GM23248 (cell line): ENCODE data around the gene TSPAN13. TPM values are rescaled to one million over a fixed set of nuclear protein-coding genes. Genes with fewer than 3 reads are reported as not detected.

Experiments used
- DNase-seq: peaks from one replicate; pipeline ENCODE4 v3.0.0-alpha.2; 2015
- H2AFZ ChIP-seq: fragments of 200-600 bp; sonication (generic); 2 replicates; pipeline ENCODE4 v1.6.1; 2016; ENCODE audit warnings: antibody characterized with exemption
- H3F3A ChIP-seq: fragments of 200-600 bp; sonication (generic); 2 replicates; pipeline ENCODE4 v1.6.1; 2016; ENCODE audit warnings: mild to moderate bottlenecking, antibody characterized with exemption, mixed run types; ENCODE audit not compliant: insufficient read depth
- H3K27ac ChIP-seq: fragments of 200-600 bp; sonication (generic); 2 replicates; pipeline ENCODE4 v1.5.1; 2016; ENCODE audit warnings: mild to moderate bottlenecking
- H3K27me3 ChIP-seq: fragments of 200-600 bp; sonication (generic); replicated peaks from 2 replicates; pipeline ENCODE4 v1.6.1; 2016; ENCODE audit warnings: mild to moderate bottlenecking; ENCODE audit not compliant: insufficient read depth
- H3K36me3 ChIP-seq: fragments of 200-600 bp; sonication (generic); 2 replicates; pipeline ENCODE4 v1.6.1; 2016; ENCODE audit warnings: low read depth, mild to moderate bottlenecking
- H3K4me1 ChIP-seq: fragments of 200-600 bp; sonication (generic); 2 replicates; pipeline ENCODE4 v1.6.1; 2016; ENCODE audit warnings: mild to moderate bottlenecking; ENCODE audit not compliant: insufficient read depth
- H3K4me2 ChIP-seq: fragments of 200-600 bp; sonication (generic); one replicate; pipeline ENCODE4 v1.6.1; 2016; ENCODE audit warnings: mild to moderate bottlenecking; ENCODE audit not compliant: unreplicated experiment
- H3K4me3 ChIP-seq: fragments of 200-600 bp; sonication (generic); 2 replicates; pipeline ENCODE4 v1.5.1; 2016; ENCODE audit warnings: mild to moderate bottlenecking
- H3K79me2 ChIP-seq: fragments of 200-600 bp; sonication (generic); 2 replicates; pipeline ENCODE4 v1.6.1; 2016; ENCODE audit warnings: mild to moderate bottlenecking; ENCODE audit not compliant: insufficient read depth
- H3K9ac ChIP-seq: fragments of 200-600 bp; sonication (generic); 2 replicates; pipeline ENCODE4 v1.6.1; 2016; ENCODE audit warnings: mild to moderate bottlenecking
- H3K9me2 ChIP-seq: fragments of 200-600 bp; sonication (generic); 2 replicates; pipeline ENCODE4 v1.6.1; 2016; ENCODE audit warnings: mixed run types, mild to moderate bottlenecking, moderate library complexity; ENCODE audit not compliant: insufficient read depth
- H3K9me3 ChIP-seq: fragments of 200-600 bp; sonication (generic); one replicate; pipeline ENCODE4 v1.6.1; 2017; ENCODE audit warnings: low read depth
- H4K20me1 ChIP-seq: fragments of 200-600 bp; sonication (generic); 2 replicates; pipeline ENCODE4 v1.6.0; 2016; ENCODE audit not compliant: insufficient read depth
- EZH2 ChIP-seq: fragments of 200-600 bp; sonication (generic); IDR thresholded peaks from 2 replicates; pipeline ENCODE4 v1.6.1; 2018; ENCODE audit warnings: antibody characterized with exemption, mild to moderate bottlenecking; ENCODE audit not compliant: insufficient read depth, poor library complexity, severe bottlenecking
- EZH2phosphoT487 ChIP-seq: fragments of 200-600 bp; sonication (generic); IDR thresholded peaks from 2 replicates; pipeline ENCODE4 v1.6.1; 2018; ENCODE audit warnings: antibody characterized with exemption, moderate library complexity, mild to moderate bottlenecking, low read depth; ENCODE audit not compliant: insufficient read depth
- WGBS, 2 experiments: methylation state at CpG; one replicate each; pipeline ENCODE4 v1.1.6; 2015 to 2017; ENCODE audit warnings: low lambda C conversion rate in 2 of 2, low coverage in 1 of 2; ENCODE audit errors: missing lambda C conversion rate in 2 of 2; 5-methylcytosine and 5-hydroxymethylcytosine counted together
- in situ Hi-C: fragments of 300-500 bp; cut with MboI; formaldehyde crosslinking; loops from 2 replicates; pipeline ENCODE4 v1.15.0; 2020
- polyA plus RNA-seq: library from polyadenylated mRNA; unstranded; fragments of >200 nt; fragmentation: Nextera tagmentation; extraction: Ambion mirVana; gene quantifications from 2 replicates; pipeline ENCODE4 v1.2.1, GENCODE V29; 2016
- total RNA-seq: library from RNA; depleted of rRNA; stranded (reverse); fragments of >200 nt; shearing (Covaris generic); gene quantifications from 2 replicates; pipeline ENCODE4 v1.2.3, GENCODE V29; 2014

The TSPAN13 gene
- total and polyA plus RNA-seq, 2 experiments from 2014 or later, result 6.2 to 9.0 TPM

DNA sequence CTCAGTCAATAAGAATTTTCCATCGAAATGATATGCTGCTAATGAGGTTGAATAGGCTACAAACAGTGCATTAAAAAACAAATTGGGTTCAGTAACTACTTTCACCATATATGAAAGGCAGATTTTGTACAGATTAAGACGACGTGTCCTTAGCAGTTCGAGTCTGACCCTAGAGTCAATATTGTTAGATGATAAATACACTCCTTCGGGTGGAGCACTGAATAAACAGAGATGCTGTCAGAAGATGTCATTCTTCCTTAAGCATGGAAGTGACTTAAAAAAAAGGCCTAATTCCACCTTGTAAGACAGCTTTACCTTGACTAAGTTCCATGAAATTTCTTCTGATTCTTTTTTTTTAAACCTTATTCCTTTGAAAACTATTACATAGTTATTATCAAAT lies 57.0 kb downstream of the TSPAN13 start:
- Histone ChIP-seq H3K9me3 (no peaks in the 10 kb centered on the region), H3K4me3 (no peak overlapping the region), H2AFZ (no peak overlapping the region), H4K20me1 (no peaks in the 10 kb centered on the region), H3K79me2 (no peaks in the 10 kb centered on the region), H3K4me2 (no peak overlapping the region), H3K36me3 (no peaks in the 10 kb centered on the region), H3F3A (no peaks in the 10 kb centered on the region), H3K4me1 (peaks cover 7% of the 10 kb centered on the region), H3K9ac (no peak overlapping the region), H3K27ac (no peak overlapping the region), H3K9me2 (no peaks in the 10 kb centered on the region), H3K27me3 (no peaks in the 10 kb centered on the region)
- no peak for DNase-seq
- no peak for TF ChIP-seq EZH2
- TF ChIP-seq EZH2phosphoT487, result no peak
- WGBS, 2 experiments, result 81 to 87% methylated on average over 5 of the region's 5 CpGs
- in situ Hi-C loops, result no loop called here

DNA sequence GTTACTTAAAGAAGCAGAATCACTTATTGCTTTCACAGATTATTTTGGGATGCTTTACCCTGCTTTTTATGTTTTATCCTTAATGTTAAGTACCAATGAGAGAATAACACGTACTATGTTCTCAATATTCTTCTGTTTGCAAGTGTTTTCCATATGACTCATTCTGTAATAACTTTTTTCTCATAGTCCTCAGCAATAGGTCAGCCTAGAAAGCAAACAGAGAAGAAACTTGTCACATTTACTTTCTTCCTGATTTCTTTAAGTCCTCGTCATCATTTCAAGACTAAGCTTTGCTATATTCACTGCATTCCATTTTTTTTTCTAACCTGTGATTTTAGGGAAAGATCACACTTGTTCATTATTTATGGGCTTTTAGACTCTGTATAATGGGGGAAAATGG lies 58.0 kb downstream of the TSPAN13 start:
- no peaks in the 10 kb centered on the region for H3F3A ChIP-seq
- peak; percentile 57 for DNase-seq
- no peak overlapping the region for H3K4me3 ChIP-seq
- H3K4me1 ChIP-seq, result peaks cover 7% of the 10 kb centered on the region
- WGBS, 2 experiments, result 71 to 74% methylated on average over 2 of the region's 2 CpGs
- peak overlapping the region; percentile 17; the same call in 1 of the 2 replicates for H2AFZ ChIP-seq
- no peaks in the 10 kb centered on the region for H3K9me3 ChIP-seq
- H3K4me2 ChIP-seq, result no peak overlapping the region
- H3K79me2 ChIP-seq, result no peaks in the 10 kb centered on the region
- no peaks in the 10 kb centered on the region for H3K9me2 ChIP-seq
- no peaks in the 10 kb centered on the region for H3K36me3 ChIP-seq
- no peaks in the 10 kb centered on the region for H4K20me1 ChIP-seq
- TF ChIP-seq EZH2phosphoT487, result no peak
- no peak for TF ChIP-seq EZH2
- H3K27ac ChIP-seq, result 0 out of 2 replicates have a peak overlapping the region, but pooled peaks have one; percentile 2
- H3K9ac ChIP-seq, result no peak overlapping the region
- in situ Hi-C loops, result no loop called here
- H3K27me3 ChIP-seq, result no peaks in the 10 kb centered on the region

- H3K9me2 ChIP-seq, result no peaks in the 10 kb centered on the region
- in situ Hi-C loops, result no loop called here
- H2AFZ ChIP-seq, result no peak overlapping the region
- no peak for DNase-seq
- H3K4me1 ChIP-seq, result peaks cover 7% of the 10 kb centered on the region
- WGBS, 2 experiments, result 75 to 77% methylated on average over 4 of the region's 4 CpGs
- no peaks in the 10 kb centered on the region for H3K9me3 ChIP-seq
- no peak for TF ChIP-seq EZH2phosphoT487
- no peak for TF ChIP-seq EZH2
- H3K9ac ChIP-seq, result no peak overlapping the region
- no peaks in the 10 kb centered on the region for H3F3A ChIP-seq
- no peaks in the 10 kb centered on the region for H3K27me3 ChIP-seq
- H3K36me3 ChIP-seq, result no peaks in the 10 kb centered on the region
- no peaks in the 10 kb centered on the region for H4K20me1 ChIP-seq
- no peak overlapping the region for H3K27ac ChIP-seq
- H3K4me2 ChIP-seq, result no peak overlapping the region
- no peaks in the 10 kb centered on the region for H3K79me2 ChIP-seq
- no peak overlapping the region for H3K4me3 ChIP-seq
Observed at GRCh38 chr7:16812542-16813231, 59.1 kb downstream of the TSPAN13 start.

- no peaks in the 10 kb centered on the region for H4K20me1 ChIP-seq
- H3K79me2 ChIP-seq, result no peaks in the 10 kb centered on the region
- peaks cover 7% of the 10 kb centered on the region for H3K4me1 ChIP-seq
- 73 to 75% methylated on average over 3 of the region's 3 CpGs for WGBS, 2 experiments
- no peak overlapping the region for H3K4me2 ChIP-seq
- no peak overlapping the region for H3K27ac ChIP-seq
- no peak for DNase-seq
- H3K27me3 ChIP-seq, result no peaks in the 10 kb centered on the region
- TF ChIP-seq EZH2, result no peak
- TF ChIP-seq EZH2phosphoT487, result no peak
- in situ Hi-C loops, result no loop called here
- no peaks in the 10 kb centered on the region for H3K9me3 ChIP-seq
- no peak overlapping the region for H3K9ac ChIP-seq
- H3K9me2 ChIP-seq, result no peaks in the 10 kb centered on the region
- no peak overlapping the region for H3K4me3 ChIP-seq
- no peaks in the 10 kb centered on the region for H3F3A ChIP-seq
- no peak overlapping the region for H2AFZ ChIP-seq
- H3K36me3 ChIP-seq, result no peaks in the 10 kb centered on the region
Observed at GRCh38 chr7:16813232-16813616, 59.7 kb downstream of the TSPAN13 start.
